Measurements from ENCODE around the gene NKX1-1.

GRCh38 chr4:1406981-1407656, 877 bp upstream of the NKX1-1 start:
- no peak for TF ChIP-seq POLR2A (conservative IDR thresholded peaks at IDR 0.05)
- TF ChIP-seq TAF1 (IDR thresholded peaks at IDR 0.05; ENCODE audit: control insufficient read depth, extremely low read depth, insufficient read depth, low read length, severe bottlenecking), result no peak
- no peak for TF ChIP-seq EZH2 (IDR thresholded peaks at IDR 0.05; ENCODE audit: borderline replicate concordance, low read depth, low read length)
- TF ChIP-seq NR1H2 (CRISPR knock-in tag; IDR thresholded peaks at IDR 0.05), result no peak

All from K562 (cell line).